ENCODE results near the gene UHRF1. TPM values are rescaled to one million over a fixed set of nuclear protein-coding genes. Genes with fewer than 3 reads are reported as not detected.
A peak's percentile ranks its signal among the peaks of the same experiment; 100 is the strongest.
"Not testable (repeated sequence)": the region's sequence is repeated elsewhere in the genome, so short reads cannot be mapped to it uniquely, and the experiment has no call there.

Gene UHRF1
- total RNA-seq, 4 donors from 2014 or later: 0.46 to 21.8 (median 0.77) TPM; not detected in 1

- Histone ChIP-seq H3K27ac (peak overlapping the region; percentile 88 to 90), H3K4me1 (peaks cover 11 to 17% of the 10 kb centered on the region in 2 donors), H3K36me3 (no peaks in the 10 kb centered on the region), H3K4me3 (peak overlapping the region in 1 of 2 donors; percentile 60), H3K9me3 (no peaks in the 10 kb centered on the region), H3K27me3 (no peaks in the 10 kb centered on the region)
- intact Hi-C loops (cut with DNase I; ENCODE audit: low total_unique reads): no loop called here
- no peak for DNase-seq
- TF ChIP-seq CTCF (IDR thresholded peaks at IDR 0.05) (no peak), POLR2A (IDR thresholded peaks at IDR 0.05) (no peak)
These were observed 62.7 kb downstream of the UHRF1 start for GRCh38 chr19:4971816-4972495.

GRCh38 chr19:4972509-4973230 is 63.4 kb downstream of the UHRF1 start:
- Histone ChIP-seq H3K27ac (peak overlapping the region; percentile 45 to 90), H3K4me1 (peaks cover 18 to 24% of the 10 kb centered on the region in 2 donors), H3K4me3 (no peak overlapping the region), H3K27me3 (no peaks in the 10 kb centered on the region), H3K36me3 (no peaks in the 10 kb centered on the region), H3K9me3 (no peaks in the 10 kb centered on the region)
- TF ChIP-seq POLR2A (IDR thresholded peaks at IDR 0.05) (no peak), CTCF (IDR thresholded peaks at IDR 0.05) (no peak)
- intact Hi-C loops (cut with DNase I; ENCODE audit: low total_unique reads): no loop called here
- DNase-seq: no peak

- H3K4me1 ChIP-seq: peaks cover 19 to 34% of the 10 kb centered on the region in 2 donors
- H3K27me3 ChIP-seq: no peaks in the 10 kb centered on the region
- H3K27ac ChIP-seq: peak overlapping the region; percentile 90 to 96
- H3K9me3 ChIP-seq: no peaks in the 10 kb centered on the region
- H3K36me3 ChIP-seq: no peaks in the 10 kb centered on the region
- TF ChIP-seq CTCF (IDR thresholded peaks at IDR 0.05): no peak
- no peak for TF ChIP-seq POLR2A (IDR thresholded peaks at IDR 0.05)
- H3K4me3 ChIP-seq: no peak overlapping the region
- intact Hi-C loops (cut with DNase I; ENCODE audit: low total_unique reads): no loop called here
- no peak for DNase-seq
These were observed 65.7 kb downstream of the UHRF1 start for GRCh38 chr19:4974880-4975469.

GRCh38 chr19:4975601-4976000 is 66.3 kb downstream of the UHRF1 start:
- Histone ChIP-seq H3K4me1 (peaks cover 19 to 34% of the 10 kb centered on the region in 2 donors), H3K27ac (peak overlapping the region; percentile 90 to 96)
- H3K9me3 ChIP-seq; H3K36me3 ChIP-seq; H3K4me3 ChIP-seq; DNase-seq; intact Hi-C loops (cut with DNase I; ENCODE audit: low total_unique reads); H3K27me3 ChIP-seq: not testable (repeated sequence)

- Histone ChIP-seq H3K36me3 (no peaks in the 10 kb centered on the region), H3K9me3 (no peaks in the 10 kb centered on the region), H3K4me3 (peak overlapping the region; percentile 10 to 11), H3K4me1 (peaks cover 19 to 30% of the 10 kb centered on the region in 2 donors), H3K27ac (peak overlapping the region; percentile 90 to 96), H3K27me3 (no peaks in the 10 kb centered on the region)
- intact Hi-C loops (cut with DNase I; ENCODE audit: low total_unique reads): no loop called here
- peak; percentile 31 to 37 for TF ChIP-seq POLR2A (IDR thresholded peaks at IDR 0.05)
- TF ChIP-seq CTCF (IDR thresholded peaks at IDR 0.05): peak; percentile 44 to 64 (median 58)
- peak; percentile 88 to 95 for DNase-seq
These were observed 67.3 kb downstream of the UHRF1 start for GRCh38 chr19:4976401-4977298.
